ENCODE measurements around the gene RPS6KA5.

Gene RPS6KA5

DNA sequence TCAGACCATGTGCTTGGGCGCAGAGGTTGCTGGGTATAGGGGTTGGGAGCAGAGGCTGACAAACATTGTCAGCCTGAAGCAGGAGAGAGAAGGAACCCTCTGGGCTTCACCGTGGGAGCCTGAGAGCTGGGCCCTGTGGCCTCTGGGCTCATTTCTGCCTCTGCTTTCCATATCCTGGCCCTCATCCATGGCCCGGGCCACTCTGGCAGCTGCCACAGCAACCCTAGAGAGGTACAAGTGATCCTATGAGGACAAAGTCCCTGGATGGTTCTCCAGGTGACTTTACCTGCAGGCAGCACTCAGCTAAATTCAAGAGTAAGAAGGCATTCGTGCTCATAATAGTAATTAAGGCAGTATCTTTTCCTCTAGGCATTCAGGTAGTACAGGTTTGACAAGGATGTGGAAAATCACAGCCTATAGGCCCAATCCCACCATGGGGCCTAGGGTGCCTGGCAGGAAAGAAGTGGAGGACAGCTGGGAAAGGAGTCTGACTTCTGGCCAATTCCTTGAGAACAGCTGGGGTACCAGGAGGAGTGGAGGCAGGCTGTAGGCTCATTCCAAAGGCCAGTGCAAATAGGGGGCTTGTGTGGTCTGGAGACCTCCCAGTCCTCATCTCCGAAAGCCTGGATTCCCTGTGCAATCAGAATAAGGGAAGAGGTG lies 240.6 kb downstream of the RPS6KA5 start:
- no peak for DNase-seq (ENCODE audit: low read depth in 1 of 2, low spot score in 1 of 2)
- TF ChIP-seq, protein P1, sequence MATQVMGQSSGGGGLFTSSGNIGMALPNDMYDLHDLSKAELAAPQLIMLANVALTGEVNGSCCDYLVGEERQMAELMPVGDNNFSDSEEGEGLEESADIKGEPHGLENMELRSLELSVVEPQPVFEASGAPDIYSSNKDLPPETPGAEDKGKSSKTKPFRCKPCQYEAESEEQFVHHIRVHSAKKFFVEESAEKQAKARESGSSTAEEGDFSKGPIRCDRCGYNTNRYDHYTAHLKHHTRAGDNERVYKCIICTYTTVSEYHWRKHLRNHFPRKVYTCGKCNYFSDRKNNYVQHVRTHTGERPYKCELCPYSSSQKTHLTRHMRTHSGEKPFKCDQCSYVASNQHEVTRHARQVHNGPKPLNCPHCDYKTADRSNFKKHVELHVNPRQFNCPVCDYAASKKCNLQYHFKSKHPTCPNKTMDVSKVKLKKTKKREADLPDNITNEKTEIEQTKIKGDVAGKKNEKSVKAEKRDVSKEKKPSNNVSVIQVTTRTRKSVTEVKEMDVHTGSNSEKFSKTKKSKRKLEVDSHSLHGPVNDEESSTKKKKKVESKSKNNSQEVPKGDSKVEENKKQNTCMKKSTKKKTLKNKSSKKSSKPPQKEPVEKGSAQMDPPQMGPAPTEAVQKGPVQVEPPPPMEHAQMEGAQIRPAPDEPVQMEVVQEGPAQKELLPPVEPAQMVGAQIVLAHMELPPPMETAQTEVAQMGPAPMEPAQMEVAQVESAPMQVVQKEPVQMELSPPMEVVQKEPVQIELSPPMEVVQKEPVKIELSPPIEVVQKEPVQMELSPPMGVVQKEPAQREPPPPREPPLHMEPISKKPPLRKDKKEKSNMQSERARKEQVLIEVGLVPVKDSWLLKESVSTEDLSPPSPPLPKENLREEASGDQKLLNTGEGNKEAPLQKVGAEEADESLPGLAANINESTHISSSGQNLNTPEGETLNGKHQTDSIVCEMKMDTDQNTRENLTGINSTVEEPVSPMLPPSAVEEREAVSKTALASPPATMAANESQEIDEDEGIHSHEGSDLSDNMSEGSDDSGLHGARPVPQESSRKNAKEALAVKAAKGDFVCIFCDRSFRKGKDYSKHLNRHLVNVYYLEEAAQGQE (IDR thresholded peaks at IDR 0.05; ENCODE audit: insufficient replicate concordance, low read depth), result no peak
- no peak for TF ChIP-seq SPI1 (IDR thresholded peaks at IDR 0.05; ENCODE audit: borderline replicate concordance, low read depth)
- TF ChIP-seq, protein P2, sequence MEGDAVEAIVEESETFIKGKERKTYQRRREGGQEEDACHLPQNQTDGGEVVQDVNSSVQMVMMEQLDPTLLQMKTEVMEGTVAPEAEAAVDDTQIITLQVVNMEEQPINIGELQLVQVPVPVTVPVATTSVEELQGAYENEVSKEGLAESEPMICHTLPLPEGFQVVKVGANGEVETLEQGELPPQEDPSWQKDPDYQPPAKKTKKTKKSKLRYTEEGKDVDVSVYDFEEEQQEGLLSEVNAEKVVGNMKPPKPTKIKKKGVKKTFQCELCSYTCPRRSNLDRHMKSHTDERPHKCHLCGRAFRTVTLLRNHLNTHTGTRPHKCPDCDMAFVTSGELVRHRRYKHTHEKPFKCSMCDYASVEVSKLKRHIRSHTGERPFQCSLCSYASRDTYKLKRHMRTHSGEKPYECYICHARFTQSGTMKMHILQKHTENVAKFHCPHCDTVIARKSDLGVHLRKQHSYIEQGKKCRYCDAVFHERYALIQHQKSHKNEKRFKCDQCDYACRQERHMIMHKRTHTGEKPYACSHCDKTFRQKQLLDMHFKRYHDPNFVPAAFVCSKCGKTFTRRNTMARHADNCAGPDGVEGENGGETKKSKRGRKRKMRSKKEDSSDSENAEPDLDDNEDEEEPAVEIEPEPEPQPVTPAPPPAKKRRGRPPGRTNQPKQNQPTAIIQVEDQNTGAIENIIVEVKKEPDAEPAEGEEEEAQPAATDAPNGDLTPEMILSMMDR (IDR thresholded peaks at IDR 0.05; ENCODE audit: insufficient read depth, low read length), result no peak
- no peak for TF ChIP-seq GABPA (IDR thresholded peaks at IDR 0.05; ENCODE audit: low read depth)
- no peak for TF ChIP-seq POLR2AphosphoS5 (IDR thresholded peaks at IDR 0.05; ENCODE audit: low read depth)
- Histone ChIP-seq H3K27me3 (ENCODE audit: insufficient read depth, poor library complexity, severe bottlenecking) (peaks cover 5% of the 10 kb centered on the region), H3K4me3 (replicated peaks; ENCODE audit: insufficient read depth, low read length) (no peak overlapping the region), H3K27ac (replicated peaks) (no peak overlapping the region)

DNA sequence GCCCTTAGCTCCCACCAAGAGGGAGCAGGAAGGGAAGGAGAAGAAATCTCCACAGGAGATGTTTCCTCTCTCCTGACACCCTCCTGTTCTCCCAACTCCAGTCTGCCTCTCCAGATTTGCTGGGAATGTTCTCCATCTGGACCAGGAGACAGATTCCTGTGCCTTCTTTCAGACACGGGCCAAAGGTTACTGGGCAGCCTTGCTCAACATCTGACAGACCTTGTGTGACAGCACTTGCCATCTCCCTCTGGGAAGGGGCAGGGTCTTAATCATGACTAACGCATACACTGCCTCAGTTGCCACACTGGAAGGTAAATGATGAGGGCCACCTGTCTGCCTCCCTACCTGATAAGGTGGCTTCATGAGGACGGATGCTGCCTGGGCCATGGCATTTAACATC lies 241.7 kb downstream of the RPS6KA5 start:
- DNase-seq (ENCODE audit: low read depth in 1 of 2, low spot score in 1 of 2), result no peak
- TF ChIP-seq SPI1 (IDR thresholded peaks at IDR 0.05; ENCODE audit: borderline replicate concordance, low read depth), result no peak
- TF ChIP-seq POLR2AphosphoS5 (IDR thresholded peaks at IDR 0.05; ENCODE audit: low read depth), result no peak
- TF ChIP-seq, protein P1 (IDR thresholded peaks at IDR 0.05; ENCODE audit: insufficient replicate concordance, low read depth), result no peak
- no peak for TF ChIP-seq GABPA (IDR thresholded peaks at IDR 0.05; ENCODE audit: low read depth)
- TF ChIP-seq, protein P2 (IDR thresholded peaks at IDR 0.05; ENCODE audit: insufficient read depth, low read length), result no peak
- Histone ChIP-seq H3K4me3 (replicated peaks; ENCODE audit: insufficient read depth, low read length) (no peak overlapping the region), H3K27ac (replicated peaks) (no peak overlapping the region), H3K27me3 (ENCODE audit: insufficient read depth, poor library complexity, severe bottlenecking) (peaks cover 5% of the 10 kb centered on the region)

- H3K27ac ChIP-seq (replicated peaks), result no peak overlapping the region
- no peak for TF ChIP-seq POLR2AphosphoS5 (IDR thresholded peaks at IDR 0.05; ENCODE audit: low read depth)
- TF ChIP-seq SPI1 (IDR thresholded peaks at IDR 0.05; ENCODE audit: borderline replicate concordance, low read depth), result no peak
- TF ChIP-seq, protein P2 (IDR thresholded peaks at IDR 0.05; ENCODE audit: insufficient read depth, low read length), result no peak
- TF ChIP-seq, protein P1 (IDR thresholded peaks at IDR 0.05; ENCODE audit: insufficient replicate concordance, low read depth), result no peak
- no peak for TF ChIP-seq GABPA (IDR thresholded peaks at IDR 0.05; ENCODE audit: low read depth)
- H3K27me3 ChIP-seq (ENCODE audit: insufficient read depth, poor library complexity, severe bottlenecking), result peaks cover 5% of the 10 kb centered on the region
- no peak overlapping the region; the same call in 1 of the 2 replicates for H3K4me3 ChIP-seq (replicated peaks; ENCODE audit: insufficient read depth, low read length)
- DNase-seq (ENCODE audit: low read depth in 1 of 2, low spot score in 1 of 2), result no peak
Observed at GRCh38 chr14:90816681-90817436, 243.6 kb downstream of the RPS6KA5 start.

Data from HL-60 (cell line).